Peyer's patch (tissue), 4 donors: ENCODE data around the gene C11orf16. TPM values are rescaled to one million over a fixed set of nuclear protein-coding genes. Genes with fewer than 3 reads are reported as not detected.
A peak's percentile ranks its signal among the peaks of the same experiment; 100 is the strongest.

Source experiments
- DNase-seq, 3 donors: peaks; one replicate each; pipeline ENCODE4 v3.0.0-alpha.2; 2017 to 2019
- H3K27ac ChIP-seq, 4 donors: fragments of 200-600 bp; sonication (generic); one replicate each; pipeline ENCODE4 v1.5.1; 2016 to 2019
- H3K27me3 ChIP-seq, 2 donors: fragments of 200-600 bp; sonication (generic); one replicate each; pipeline ENCODE4 v1.5.1; 2019
- H3K36me3 ChIP-seq, 3 donors: fragments of 200-600 bp; sonication (generic); one replicate each; pipeline ENCODE4 v1.5.1; 2016 to 2019
- H3K4me1 ChIP-seq, 4 donors: fragments of 200-600 bp; sonication (generic); one replicate each; pipeline ENCODE4 v1.5.1; 2016 to 2019
- H3K4me3 ChIP-seq, 4 donors: fragments of 200-600 bp; sonication (generic); 1 replicate in 3 of 4; 2 replicates in 1 of 4; pipeline ENCODE4 v1.5.1; 2016 to 2019; ENCODE audit warnings: mild to moderate bottlenecking in 1 of 4
- H3K9me3 ChIP-seq, 4 donors: fragments of 200-600 bp; sonication (generic); one replicate each; pipeline ENCODE4 v1.5.1; 2016 to 2019; ENCODE audit warnings: mild to moderate bottlenecking in 1 of 4
- POLR2A ChIP-seq, 2 donors: fragments of 450-650 bp; IDR thresholded peaks; one replicate each; pipeline ENCODE4 v1.5.1; 2017; ENCODE audit warnings: antibody characterized with exemption in 2 of 2, mild to moderate bottlenecking in 2 of 2, moderate library complexity in 2 of 2
- total RNA-seq, 4 donors: library from RNA; depleted of rRNA; stranded (reverse); fragments of >200 nt; gene quantifications; one replicate each; pipeline ENCODE4 v1.1.0, GENCODE V29; 2016
- TF ChIP-seq, protein P1 (sequence below), 6 experiments: fragments of 450-650 bp in 4 of 6; fragments of 200-600 bp in 2 of 6; sonication (generic) in 1 of 6; IDR thresholded peaks; one replicate each; pipeline ENCODE4 v1.5.1; 2017 to 2019; ENCODE audit warnings: antibody characterized with exemption in 6 of 6, mild to moderate bottlenecking in 3 of 6, moderate library complexity in 1 of 6

C11orf16 gene
- total RNA-seq, 4 donors from 2014 or later, result not detected

DNA sequence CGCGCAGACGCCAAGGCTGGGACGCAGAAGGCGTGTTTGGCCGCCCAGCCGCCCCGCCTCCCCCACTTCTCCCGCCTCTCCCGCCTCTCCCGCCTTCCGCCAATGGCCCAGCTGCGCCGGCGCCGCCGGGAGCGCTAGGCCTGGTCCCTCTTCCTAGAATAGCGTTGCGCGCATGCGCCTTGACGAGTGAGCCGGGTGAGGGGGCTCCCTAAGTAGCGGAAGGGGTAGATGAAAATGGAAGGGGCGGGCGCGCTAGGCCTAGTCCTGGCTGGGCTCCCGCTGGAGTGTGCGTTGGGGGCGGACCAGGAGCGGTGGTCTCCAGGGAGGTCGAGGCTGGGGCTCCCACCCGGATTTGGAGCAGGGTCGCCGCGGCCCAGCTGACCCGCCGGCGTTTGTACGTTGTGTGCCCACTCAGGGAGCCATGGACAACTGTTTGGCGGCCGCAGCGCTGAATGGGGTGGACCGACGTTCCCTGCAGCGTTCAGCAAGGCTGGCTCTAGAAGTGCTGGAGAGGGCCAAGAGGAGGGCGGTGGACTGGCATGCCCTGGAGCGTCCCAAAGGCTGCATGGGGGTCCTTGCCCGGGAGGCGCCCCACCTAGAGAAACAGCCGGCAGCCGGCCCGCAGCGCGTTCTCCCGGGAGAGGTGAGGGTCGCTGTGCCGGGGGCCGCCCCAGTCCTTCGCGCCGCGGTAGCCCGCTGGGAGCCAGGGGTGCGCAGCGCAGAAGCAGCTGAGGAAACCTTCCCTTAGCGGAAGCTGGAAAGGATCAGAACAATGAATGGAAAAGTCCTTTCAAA, 21.5 kb downstream of the C11orf16 start, which contains the start of gene AKIP1:
AKIP1 (plus strand) TSS at position 161 of the 795 bp plus-strand sequence; CDS start at position 422, 261 bp downstream.
- Histone ChIP-seq H3K27me3 (no peaks in the 10 kb centered on the region), H3K4me1 (peaks cover 0 to 30% (median 0%) of the 10 kb centered on the region in 4 donors), H3K9me3 (no peaks in the 10 kb centered on the region), H3K4me3 (peak within 1 kb of the TSS; percentile 56 to 96 (median 78)), H3K27ac (peak within 1 kb of the TSS; percentile 76 to 94 (median 86)), H3K36me3 (peaks cover 0 to 3% (median 0%) of the 10 kb centered on the region in 3 donors)
- TF ChIP-seq, protein P1, sequence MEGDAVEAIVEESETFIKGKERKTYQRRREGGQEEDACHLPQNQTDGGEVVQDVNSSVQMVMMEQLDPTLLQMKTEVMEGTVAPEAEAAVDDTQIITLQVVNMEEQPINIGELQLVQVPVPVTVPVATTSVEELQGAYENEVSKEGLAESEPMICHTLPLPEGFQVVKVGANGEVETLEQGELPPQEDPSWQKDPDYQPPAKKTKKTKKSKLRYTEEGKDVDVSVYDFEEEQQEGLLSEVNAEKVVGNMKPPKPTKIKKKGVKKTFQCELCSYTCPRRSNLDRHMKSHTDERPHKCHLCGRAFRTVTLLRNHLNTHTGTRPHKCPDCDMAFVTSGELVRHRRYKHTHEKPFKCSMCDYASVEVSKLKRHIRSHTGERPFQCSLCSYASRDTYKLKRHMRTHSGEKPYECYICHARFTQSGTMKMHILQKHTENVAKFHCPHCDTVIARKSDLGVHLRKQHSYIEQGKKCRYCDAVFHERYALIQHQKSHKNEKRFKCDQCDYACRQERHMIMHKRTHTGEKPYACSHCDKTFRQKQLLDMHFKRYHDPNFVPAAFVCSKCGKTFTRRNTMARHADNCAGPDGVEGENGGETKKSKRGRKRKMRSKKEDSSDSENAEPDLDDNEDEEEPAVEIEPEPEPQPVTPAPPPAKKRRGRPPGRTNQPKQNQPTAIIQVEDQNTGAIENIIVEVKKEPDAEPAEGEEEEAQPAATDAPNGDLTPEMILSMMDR (IDR thresholded peaks at IDR 0.05), result no peak
- peak in 1 of 2 donors; percentile 29 for TF ChIP-seq POLR2A (IDR thresholded peaks at IDR 0.05)
- DNase-seq, result peak; percentile 78 to 95 (median 94)

DNA sequence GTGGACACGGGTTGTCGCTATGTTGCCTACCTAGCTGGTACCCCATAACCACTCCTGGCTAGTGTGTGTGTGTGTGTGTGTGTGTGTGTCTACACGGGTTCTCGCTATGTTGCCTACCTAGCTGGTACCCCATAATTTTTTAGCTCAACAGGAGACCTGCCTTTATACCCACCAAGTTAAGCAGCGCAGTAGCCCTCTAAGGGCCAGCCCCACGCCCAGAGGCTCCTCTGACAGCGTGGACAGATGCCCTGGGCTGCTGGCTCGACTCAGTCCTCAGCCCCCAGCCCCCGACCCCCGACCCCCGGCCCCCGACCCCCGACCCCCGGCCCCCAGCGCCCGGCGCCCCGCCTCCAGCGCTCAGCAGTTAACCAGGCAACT, 22.1 kb downstream of the C11orf16 start:
- Histone ChIP-seq H3K4me1 (peaks cover 0 to 30% (median 0%) of the 10 kb centered on the region in 4 donors), H3K27ac (peak overlapping the region; percentile 76 to 94 (median 86)), H3K27me3 (no peaks in the 10 kb centered on the region), H3K4me3 (peak overlapping the region; percentile 56 to 96 (median 78)), H3K36me3 (no peaks in the 10 kb centered on the region), H3K9me3 (no peaks in the 10 kb centered on the region)
- TF ChIP-seq, protein P1 (IDR thresholded peaks at IDR 0.05), result no peak
- no peak for TF ChIP-seq POLR2A (IDR thresholded peaks at IDR 0.05)
- no peak for DNase-seq

DNA sequence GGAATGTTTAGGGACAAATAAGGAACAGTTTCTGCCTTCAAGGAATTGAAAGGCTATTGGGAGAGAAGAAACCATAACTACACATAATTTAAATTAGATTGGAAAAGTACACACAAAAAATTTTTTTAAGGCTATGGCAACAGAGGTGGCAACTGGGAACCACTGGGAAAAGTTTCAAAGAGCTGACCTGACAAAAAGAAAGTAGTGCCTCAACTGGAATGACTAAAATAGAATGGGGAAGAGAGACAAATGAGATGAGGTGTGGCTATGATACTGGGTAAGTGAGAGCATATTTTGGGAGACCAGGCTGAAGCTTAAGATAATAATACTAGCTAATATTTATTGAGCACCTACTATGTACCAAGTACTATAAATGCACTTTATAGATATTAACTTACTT, 24.6 kb downstream of the C11orf16 start:
- Histone ChIP-seq H3K36me3 (no peaks in the 10 kb centered on the region), H3K9me3 (peaks cover 0 to 3% (median 0%) of the 10 kb centered on the region in 4 donors), H3K4me1 (peaks cover 0 to 13% (median 0%) of the 10 kb centered on the region in 4 donors), H3K27ac (no peak overlapping the region), H3K27me3 (no peaks in the 10 kb centered on the region), H3K4me3 (no peak overlapping the region)
- no peak for DNase-seq
- TF ChIP-seq, protein P1 (IDR thresholded peaks at IDR 0.05), result no peak
- TF ChIP-seq POLR2A (IDR thresholded peaks at IDR 0.05), result no peak

DNA sequence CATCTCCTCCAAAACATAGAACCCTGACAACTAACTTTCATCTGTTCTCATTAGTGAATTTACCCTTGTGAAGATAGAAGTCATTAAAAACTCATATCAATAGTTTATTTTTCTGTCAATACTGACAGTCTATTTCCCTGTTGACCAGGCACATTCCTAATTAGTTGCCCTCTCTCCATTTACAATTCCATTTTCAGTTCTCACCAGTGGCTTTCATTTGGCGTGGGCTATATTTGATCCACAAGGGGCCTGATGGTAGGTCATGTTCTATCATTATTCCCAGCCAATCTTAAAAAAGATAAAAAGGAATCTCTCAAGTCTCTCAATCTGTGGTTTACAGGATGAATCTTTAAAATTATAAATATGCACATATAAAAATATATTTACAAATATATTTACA, 25.6 kb downstream of the C11orf16 start:
- Histone ChIP-seq H3K27me3 (no peaks in the 10 kb centered on the region), H3K27ac (no peak overlapping the region), H3K4me1 (peaks cover 0 to 10% (median 0%) of the 10 kb centered on the region in 4 donors), H3K36me3 (no peaks in the 10 kb centered on the region), H3K9me3 (peaks cover 0 to 3% (median 0%) of the 10 kb centered on the region in 4 donors), H3K4me3 (no peak overlapping the region)
- no peak for DNase-seq
- TF ChIP-seq, protein P1 (IDR thresholded peaks at IDR 0.05), result no peak
- TF ChIP-seq POLR2A (IDR thresholded peaks at IDR 0.05), result no peak

DNA sequence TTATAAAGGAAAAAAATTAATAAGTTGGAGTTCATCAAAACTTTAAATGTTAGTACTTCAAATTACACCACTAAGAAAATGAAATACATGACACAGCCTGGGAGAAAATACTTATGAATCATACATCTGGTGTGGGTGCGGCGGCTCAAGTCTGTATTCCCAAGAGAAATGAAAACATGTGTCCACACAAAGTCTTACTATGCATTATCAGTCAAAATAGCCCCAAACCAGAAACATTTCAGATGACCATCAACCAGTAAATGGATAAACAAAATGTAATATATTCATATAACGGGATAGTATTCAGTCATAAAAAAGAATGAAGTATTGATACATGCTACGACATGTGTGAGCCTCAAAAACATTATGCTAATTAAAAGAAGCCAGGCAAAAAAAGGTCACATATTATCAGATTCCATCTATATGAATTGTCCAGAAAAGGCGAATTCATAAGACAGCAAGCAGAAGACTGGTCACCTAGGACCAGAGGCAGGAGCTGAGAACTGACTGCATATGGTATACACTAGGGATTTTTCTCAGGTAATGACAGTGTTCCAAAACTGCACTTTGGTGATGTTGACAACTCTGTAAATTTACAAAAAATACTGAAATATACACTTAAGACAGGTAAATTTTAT, 27.1 kb downstream of the C11orf16 start:
- DNase-seq, result no peak

More for the DNA sequence above, 27.1 kb downstream of the C11orf16 start:
- Histone ChIP-seq H3K36me3 (no peaks in the 10 kb centered on the region), H3K9me3 (peaks cover 0 to 3% (median 0%) of the 10 kb centered on the region in 4 donors), H3K4me3 (no peak overlapping the region), H3K4me1 (peaks cover 0 to 7% (median 0%) of the 10 kb centered on the region in 4 donors), H3K27me3 (no peaks in the 10 kb centered on the region), H3K27ac (no peak overlapping the region)
- TF ChIP-seq, protein P1 (IDR thresholded peaks at IDR 0.05), result no peak
- no peak for TF ChIP-seq POLR2A (IDR thresholded peaks at IDR 0.05)
